ENCODE results near the gene LGR4.

DNA sequence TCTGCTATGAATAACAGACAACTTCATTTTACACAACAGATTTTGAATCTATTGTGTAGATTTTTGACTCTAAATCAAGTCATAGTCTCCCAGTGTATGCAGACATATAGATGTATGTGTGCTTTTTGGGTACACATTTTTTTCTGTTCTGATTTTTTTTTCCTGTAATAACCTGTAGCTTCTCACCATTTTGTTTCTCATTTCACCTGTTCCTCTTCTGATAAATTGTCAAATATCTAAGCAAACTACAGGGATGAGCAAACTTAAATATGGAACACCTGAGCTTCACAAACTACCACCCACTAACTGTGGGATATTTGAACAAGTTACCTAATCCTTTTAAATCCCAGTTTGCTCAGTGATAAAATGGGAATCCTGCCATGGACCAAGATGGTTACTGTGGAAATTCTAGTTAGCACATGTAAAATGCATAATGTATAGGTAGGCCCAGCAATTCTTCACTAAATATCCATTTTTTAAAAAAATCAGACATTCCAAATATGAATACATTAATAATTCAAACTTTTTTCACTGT, 15.7 kb downstream of the LGR4 start:
- TF ChIP-seq, protein P1, sequence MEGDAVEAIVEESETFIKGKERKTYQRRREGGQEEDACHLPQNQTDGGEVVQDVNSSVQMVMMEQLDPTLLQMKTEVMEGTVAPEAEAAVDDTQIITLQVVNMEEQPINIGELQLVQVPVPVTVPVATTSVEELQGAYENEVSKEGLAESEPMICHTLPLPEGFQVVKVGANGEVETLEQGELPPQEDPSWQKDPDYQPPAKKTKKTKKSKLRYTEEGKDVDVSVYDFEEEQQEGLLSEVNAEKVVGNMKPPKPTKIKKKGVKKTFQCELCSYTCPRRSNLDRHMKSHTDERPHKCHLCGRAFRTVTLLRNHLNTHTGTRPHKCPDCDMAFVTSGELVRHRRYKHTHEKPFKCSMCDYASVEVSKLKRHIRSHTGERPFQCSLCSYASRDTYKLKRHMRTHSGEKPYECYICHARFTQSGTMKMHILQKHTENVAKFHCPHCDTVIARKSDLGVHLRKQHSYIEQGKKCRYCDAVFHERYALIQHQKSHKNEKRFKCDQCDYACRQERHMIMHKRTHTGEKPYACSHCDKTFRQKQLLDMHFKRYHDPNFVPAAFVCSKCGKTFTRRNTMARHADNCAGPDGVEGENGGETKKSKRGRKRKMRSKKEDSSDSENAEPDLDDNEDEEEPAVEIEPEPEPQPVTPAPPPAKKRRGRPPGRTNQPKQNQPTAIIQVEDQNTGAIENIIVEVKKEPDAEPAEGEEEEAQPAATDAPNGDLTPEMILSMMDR (conservative IDR thresholded peaks at IDR 0.05; ENCODE audit: low read depth in 2 of 2): no peak
- TF ChIP-seq POLR2AphosphoS5 (IDR thresholded peaks at IDR 0.05; ENCODE audit: low read depth) (no peak), EZH2 (IDR thresholded peaks at IDR 0.05; ENCODE audit: low read depth, unreplicated experiment) (no peak), NANOG (IDR thresholded peaks at IDR 0.05; ENCODE audit: borderline replicate concordance) (no peak), CREB1 (CRISPR knock-in tag; IDR thresholded peaks at IDR 0.05; ENCODE audit: low read depth) (no peak), STAT1 (IDR thresholded peaks at IDR 0.05; ENCODE audit: unreplicated experiment) (no peak), ZNF114 (CRISPR knock-in tag; IDR thresholded peaks at IDR 0.05) (no peak), EZH2phosphoT487 (IDR thresholded peaks at IDR 0.05; ENCODE audit: unreplicated experiment) (no peak)
- TF ChIP-seq, protein P2, sequence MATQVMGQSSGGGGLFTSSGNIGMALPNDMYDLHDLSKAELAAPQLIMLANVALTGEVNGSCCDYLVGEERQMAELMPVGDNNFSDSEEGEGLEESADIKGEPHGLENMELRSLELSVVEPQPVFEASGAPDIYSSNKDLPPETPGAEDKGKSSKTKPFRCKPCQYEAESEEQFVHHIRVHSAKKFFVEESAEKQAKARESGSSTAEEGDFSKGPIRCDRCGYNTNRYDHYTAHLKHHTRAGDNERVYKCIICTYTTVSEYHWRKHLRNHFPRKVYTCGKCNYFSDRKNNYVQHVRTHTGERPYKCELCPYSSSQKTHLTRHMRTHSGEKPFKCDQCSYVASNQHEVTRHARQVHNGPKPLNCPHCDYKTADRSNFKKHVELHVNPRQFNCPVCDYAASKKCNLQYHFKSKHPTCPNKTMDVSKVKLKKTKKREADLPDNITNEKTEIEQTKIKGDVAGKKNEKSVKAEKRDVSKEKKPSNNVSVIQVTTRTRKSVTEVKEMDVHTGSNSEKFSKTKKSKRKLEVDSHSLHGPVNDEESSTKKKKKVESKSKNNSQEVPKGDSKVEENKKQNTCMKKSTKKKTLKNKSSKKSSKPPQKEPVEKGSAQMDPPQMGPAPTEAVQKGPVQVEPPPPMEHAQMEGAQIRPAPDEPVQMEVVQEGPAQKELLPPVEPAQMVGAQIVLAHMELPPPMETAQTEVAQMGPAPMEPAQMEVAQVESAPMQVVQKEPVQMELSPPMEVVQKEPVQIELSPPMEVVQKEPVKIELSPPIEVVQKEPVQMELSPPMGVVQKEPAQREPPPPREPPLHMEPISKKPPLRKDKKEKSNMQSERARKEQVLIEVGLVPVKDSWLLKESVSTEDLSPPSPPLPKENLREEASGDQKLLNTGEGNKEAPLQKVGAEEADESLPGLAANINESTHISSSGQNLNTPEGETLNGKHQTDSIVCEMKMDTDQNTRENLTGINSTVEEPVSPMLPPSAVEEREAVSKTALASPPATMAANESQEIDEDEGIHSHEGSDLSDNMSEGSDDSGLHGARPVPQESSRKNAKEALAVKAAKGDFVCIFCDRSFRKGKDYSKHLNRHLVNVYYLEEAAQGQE (IDR thresholded peaks at IDR 0.05; ENCODE audit: unreplicated experiment): no peak
- TF ChIP-seq, protein P3, sequence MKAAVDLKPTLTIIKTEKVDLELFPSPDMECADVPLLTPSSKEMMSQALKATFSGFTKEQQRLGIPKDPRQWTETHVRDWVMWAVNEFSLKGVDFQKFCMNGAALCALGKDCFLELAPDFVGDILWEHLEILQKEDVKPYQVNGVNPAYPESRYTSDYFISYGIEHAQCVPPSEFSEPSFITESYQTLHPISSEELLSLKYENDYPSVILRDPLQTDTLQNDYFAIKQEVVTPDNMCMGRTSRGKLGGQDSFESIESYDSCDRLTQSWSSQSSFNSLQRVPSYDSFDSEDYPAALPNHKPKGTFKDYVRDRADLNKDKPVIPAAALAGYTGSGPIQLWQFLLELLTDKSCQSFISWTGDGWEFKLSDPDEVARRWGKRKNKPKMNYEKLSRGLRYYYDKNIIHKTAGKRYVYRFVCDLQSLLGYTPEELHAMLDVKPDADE (IDR thresholded peaks at IDR 0.05): no peak

Data from GM23338 (cell line).